HG03095 (cell line): ENCODE results near the gene ABLIM1.

Experiments used
- ATAC-seq: cut with Tn5 transposase; IDR thresholded peaks from one replicate; pipeline ENCODE4 v1.9.1; 2021; ENCODE audit warnings: moderate library complexity; ENCODE audit not compliant: unreplicated experiment

Gene ABLIM1

GRCh38 chr10:114680543-114681117 is 22.6 kb upstream of the ABLIM1 start:
- ATAC-seq: no peak

- ATAC-seq: no peak
Observed at GRCh38 chr10:114679552-114679951, 21.5 kb upstream of the ABLIM1 start.

- ATAC-seq: no peak
Observed at GRCh38 chr10:114678820-114679219, 20.7 kb upstream of the ABLIM1 start.

- no peak for ATAC-seq
Observed at GRCh38 chr10:114678336-114678735, 20.3 kb upstream of the ABLIM1 start.

- no peak for ATAC-seq
Observed at GRCh38 chr10:114674346-114674745, 16.3 kb upstream of the ABLIM1 start.

GRCh38 chr10:114669648-114670047 is 11.6 kb upstream of the ABLIM1 start:
- ATAC-seq: no peak

GRCh38 chr10:114668375-114669080 is 10.5 kb upstream of the ABLIM1 start:
- no peak for ATAC-seq

- no peak for ATAC-seq
Observed at GRCh38 chr10:114665873-114666272, 7.8 kb upstream of the ABLIM1 start.

GRCh38 chr10:114665406-114665805 is 7.3 kb upstream of the ABLIM1 start:
- ATAC-seq: no peak

- no peak for ATAC-seq
Observed at GRCh38 chr10:114664127-114664526, 6.1 kb upstream of the ABLIM1 start.

GRCh38 chr10:114663626-114664025 is 5.6 kb upstream of the ABLIM1 start:
- no peak for ATAC-seq

- no peak for ATAC-seq
Observed at GRCh38 chr10:114662646-114663217, 4.7 kb upstream of the ABLIM1 start.

- ATAC-seq: no peak
Observed at GRCh38 chr10:114661212-114661880, 3.3 kb upstream of the ABLIM1 start.

GRCh38 chr10:114655671-114656070 is 2.4 kb downstream of the ABLIM1 start:
- ATAC-seq: no peak

- no peak for ATAC-seq
Observed at GRCh38 chr10:114654822-114655575, 3.1 kb downstream of the ABLIM1 start.

GRCh38 chr10:114653926-114654325 is 4.1 kb downstream of the ABLIM1 start:
- no peak for ATAC-seq

- ATAC-seq: no peak
Observed at GRCh38 chr10:114652402-114653368, 5.4 kb downstream of the ABLIM1 start.

GRCh38 chr10:114650831-114651230 is 7.2 kb downstream of the ABLIM1 start:
- ATAC-seq: no peak

GRCh38 chr10:114650266-114650665 is 7.8 kb downstream of the ABLIM1 start:
- no peak for ATAC-seq
